Measurements from ENCODE around the gene MBD3L4. TPM values are rescaled to one million over a fixed set of nuclear protein-coding genes. Genes with fewer than 3 reads are reported as not detected.

MBD3L4 gene
- total RNA-seq, 1 donor from 2014 or later: not detected

- no peak for ATAC-seq (ENCODE audit: poor library complexity)
- DNase-seq: no peak
- intact Hi-C loops (cut with DNase I): no loop called here
Observed at GRCh38 chr19:6997679-6998445, 42.1 kb downstream of the MBD3L4 start.

DNA sequence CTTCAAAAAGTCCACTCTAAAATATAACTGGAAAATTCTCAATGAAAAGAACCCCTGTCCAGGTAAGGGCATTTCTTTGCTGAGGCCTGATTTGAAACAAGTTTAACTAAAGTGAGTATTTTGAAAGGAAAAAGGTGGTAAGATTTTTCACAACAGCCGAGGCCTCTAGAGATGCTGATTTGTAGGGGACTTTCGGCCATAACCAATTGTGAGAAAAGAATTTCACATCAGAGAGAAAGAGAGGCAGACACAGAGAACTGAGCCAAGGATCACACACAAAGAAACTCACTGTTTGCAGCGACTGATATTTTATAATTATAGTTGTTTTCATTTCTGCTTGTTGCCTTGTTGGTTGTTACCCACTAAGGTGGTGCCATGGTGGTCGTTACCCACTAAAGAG lies 43.2 kb downstream of the MBD3L4 start:
- no peak for ATAC-seq (ENCODE audit: poor library complexity)
- no peak for DNase-seq
- intact Hi-C loops (cut with DNase I): no loop called here

GRCh38 chr19:6995054-6995453 lies 44.9 kb downstream of the MBD3L4 start:
- intact Hi-C loops (cut with DNase I): no loop called here
- no peak for ATAC-seq (ENCODE audit: poor library complexity)
- no peak for DNase-seq

GRCh38 chr19:6988257-6988656 lies 51.7 kb downstream of the MBD3L4 start:
- ATAC-seq (ENCODE audit: poor library complexity): no peak
- intact Hi-C loops (cut with DNase I): no loop called here
- DNase-seq: no peak

DNA sequence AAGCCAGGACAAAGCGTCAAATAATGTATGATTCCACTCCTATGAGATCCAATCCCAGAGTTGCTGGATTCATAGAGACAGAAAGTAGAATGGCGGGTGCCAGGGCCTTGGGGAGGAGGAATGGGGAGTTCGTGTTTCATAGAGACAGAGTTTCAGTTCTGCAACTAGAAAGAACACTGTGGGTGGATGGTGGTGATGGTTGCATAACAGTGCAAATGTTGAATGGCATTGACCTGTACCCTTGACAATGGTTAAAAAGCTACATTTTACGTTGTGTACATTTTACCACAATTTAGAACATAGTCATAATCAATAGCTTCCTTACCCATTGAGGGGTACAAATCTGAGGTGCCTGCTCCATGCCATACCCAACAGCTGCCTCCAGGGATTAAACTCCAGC lies 52.1 kb downstream of the MBD3L4 start:
- ATAC-seq (ENCODE audit: poor library complexity) (no peak), DNase-seq (no peak)
- intact Hi-C loops (cut with DNase I): no loop called here

Other genes starting within 250 kb of the MBD3L4 start
- 0.24 TPM for gene ADGRE1, start 152.6 kb downstream of the MBD3L4 start, total RNA-seq
- gene MBD3L2B, start 18.7 kb downstream of the MBD3L4 start, total RNA-seq: not detected
- not detected for gene MBD3L5, start 9.6 kb downstream of the MBD3L4 start, total RNA-seq
- gene MBD3L2, start 9.1 kb upstream of the MBD3L4 start, total RNA-seq: not detected
- gene MBD3L3, start 18.5 kb upstream of the MBD3L4 start, total RNA-seq: not detected
- 2.9 TPM for gene ZNF557, start 29.5 kb upstream of the MBD3L4 start, total RNA-seq